ENCODE results near the gene POU2F2. TPM values are rescaled to one million over a fixed set of nuclear protein-coding genes. Genes with fewer than 3 reads are reported as not detected.
"Not testable (repeated sequence)": the region's sequence is repeated elsewhere in the genome, so short reads cannot be mapped to it uniquely, and the experiment has no call there.

Gene POU2F2
- total RNA-seq, 6 experiments from 2014 or later = 0.18 to 3.0 (median 1.00) TPM

DNA sequence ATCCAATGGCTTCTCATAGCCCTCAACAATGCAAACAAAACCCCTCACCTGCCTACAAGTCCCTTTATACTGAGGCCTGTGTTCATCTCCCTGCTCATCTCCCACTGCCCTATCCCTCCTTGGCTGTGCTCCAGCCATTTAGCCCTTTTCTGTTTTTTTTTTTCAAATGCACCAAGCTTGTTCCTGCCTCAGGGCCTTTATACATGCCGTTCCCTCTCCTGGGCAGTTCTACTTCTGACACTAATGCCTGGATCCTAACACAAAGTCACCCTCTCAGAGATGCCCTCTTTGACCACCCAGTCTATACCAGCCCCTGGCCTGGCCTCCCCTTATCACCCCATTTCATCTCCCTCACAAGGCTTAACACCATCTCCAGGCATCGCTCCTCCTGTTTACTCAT lies 29.4 kb downstream of the POU2F2 start:
- intact Hi-C loops (cut with DNase I) = no loop called here

DNA sequence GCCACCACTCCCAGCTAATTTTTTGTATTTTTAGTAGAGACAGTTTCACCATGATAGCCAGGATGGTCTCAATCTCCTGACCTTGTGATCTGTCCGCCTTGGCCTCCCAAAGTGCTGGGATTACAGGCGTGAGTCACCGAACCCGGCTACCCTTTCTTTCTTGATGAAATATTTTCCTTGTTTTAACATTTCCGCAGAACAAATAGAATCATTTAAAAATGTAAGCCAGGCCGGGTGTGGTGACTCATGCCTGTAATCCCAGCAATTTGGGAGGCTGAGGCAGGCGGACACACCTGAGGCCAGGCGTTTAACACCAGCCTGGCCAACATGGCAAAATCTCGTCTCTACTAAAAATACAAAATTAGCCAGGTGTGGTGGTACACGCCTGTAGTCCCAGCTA lies 32.0 kb downstream of the POU2F2 start:
- H3K36me3 ChIP-seq; H3K27me3 ChIP-seq; ATAC-seq; H3K4me3 ChIP-seq; H3K4me1 ChIP-seq; DNase-seq; H3K27ac ChIP-seq; H3K9me3 ChIP-seq; intact Hi-C loops (cut with DNase I): not testable (repeated sequence)
- WGBS (ENCODE audit: insufficient coverage, low coverage, low lambda C conversion rate, missing lambda C conversion rate) = 89% methylated on average over 10 of the region's 10 CpGs

More for the DNA sequence above, 29.4 kb downstream of the POU2F2 start:
- TF ChIP-seq POLR2A (IDR thresholded peaks at IDR 0.05) = no peak
- Histone ChIP-seq H3K36me3 (no peaks in the 10 kb centered on the region), H3K4me3 (no peak overlapping the region), H3K4me1 (no peaks in the 10 kb centered on the region), H3K27me3 (no peaks in the 10 kb centered on the region), H3K27ac (no peak overlapping the region), H3K9me3 (no peaks in the 10 kb centered on the region)
- ATAC-seq (no peak), DNase-seq (no peak)
- 82% methylated on average over 2 of the region's 2 CpGs for WGBS (ENCODE audit: insufficient coverage, low coverage, low lambda C conversion rate, missing lambda C conversion rate)

DNA sequence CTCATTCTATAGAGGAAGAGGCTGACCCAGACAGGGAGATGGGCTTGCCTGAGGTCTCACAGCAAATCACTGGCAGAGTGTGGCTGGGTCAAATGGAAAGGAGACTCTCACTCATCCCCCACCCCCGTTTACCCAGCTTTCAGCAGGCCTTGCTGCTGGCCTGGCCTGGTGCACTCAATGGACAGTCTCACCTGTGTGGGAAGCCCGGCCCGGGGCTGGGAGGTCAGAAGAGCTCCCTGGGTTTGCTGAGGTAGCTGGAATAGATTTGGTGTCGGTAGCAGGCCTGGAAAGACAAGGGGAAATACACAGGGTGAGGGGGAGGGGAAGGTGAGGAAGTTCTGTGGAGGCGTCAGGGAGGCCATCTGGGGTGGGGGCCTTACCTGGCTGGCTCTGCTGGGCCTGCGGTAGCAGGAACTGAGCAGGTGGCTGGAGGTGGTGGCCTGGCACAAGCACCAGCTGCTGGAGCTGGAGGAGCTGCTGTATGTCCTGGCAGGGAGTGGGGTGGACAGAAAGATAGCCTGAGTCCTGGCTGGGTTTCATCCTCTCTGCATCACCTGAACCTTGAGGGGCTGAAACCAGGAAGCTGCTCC lies 32.8 kb downstream of the POU2F2 start:
- Histone ChIP-seq H3K4me3 (no peak overlapping the region), H3K27me3 (no peaks in the 10 kb centered on the region), H3K36me3 (no peaks in the 10 kb centered on the region), H3K4me1 (no peaks in the 10 kb centered on the region), H3K27ac (no peak overlapping the region), H3K9me3 (no peaks in the 10 kb centered on the region)
- TF ChIP-seq, protein P1, sequence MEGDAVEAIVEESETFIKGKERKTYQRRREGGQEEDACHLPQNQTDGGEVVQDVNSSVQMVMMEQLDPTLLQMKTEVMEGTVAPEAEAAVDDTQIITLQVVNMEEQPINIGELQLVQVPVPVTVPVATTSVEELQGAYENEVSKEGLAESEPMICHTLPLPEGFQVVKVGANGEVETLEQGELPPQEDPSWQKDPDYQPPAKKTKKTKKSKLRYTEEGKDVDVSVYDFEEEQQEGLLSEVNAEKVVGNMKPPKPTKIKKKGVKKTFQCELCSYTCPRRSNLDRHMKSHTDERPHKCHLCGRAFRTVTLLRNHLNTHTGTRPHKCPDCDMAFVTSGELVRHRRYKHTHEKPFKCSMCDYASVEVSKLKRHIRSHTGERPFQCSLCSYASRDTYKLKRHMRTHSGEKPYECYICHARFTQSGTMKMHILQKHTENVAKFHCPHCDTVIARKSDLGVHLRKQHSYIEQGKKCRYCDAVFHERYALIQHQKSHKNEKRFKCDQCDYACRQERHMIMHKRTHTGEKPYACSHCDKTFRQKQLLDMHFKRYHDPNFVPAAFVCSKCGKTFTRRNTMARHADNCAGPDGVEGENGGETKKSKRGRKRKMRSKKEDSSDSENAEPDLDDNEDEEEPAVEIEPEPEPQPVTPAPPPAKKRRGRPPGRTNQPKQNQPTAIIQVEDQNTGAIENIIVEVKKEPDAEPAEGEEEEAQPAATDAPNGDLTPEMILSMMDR (IDR thresholded peaks at IDR 0.05) = no peak
- TF ChIP-seq POLR2A (IDR thresholded peaks at IDR 0.05) = no peak
- DNase-seq (no peak), ATAC-seq (no peak)
- WGBS (ENCODE audit: insufficient coverage, low coverage, low lambda C conversion rate, missing lambda C conversion rate) = 63% methylated on average over 2 of the region's 6 CpGs
- intact Hi-C loops (cut with DNase I) = no loop called here

DNA sequence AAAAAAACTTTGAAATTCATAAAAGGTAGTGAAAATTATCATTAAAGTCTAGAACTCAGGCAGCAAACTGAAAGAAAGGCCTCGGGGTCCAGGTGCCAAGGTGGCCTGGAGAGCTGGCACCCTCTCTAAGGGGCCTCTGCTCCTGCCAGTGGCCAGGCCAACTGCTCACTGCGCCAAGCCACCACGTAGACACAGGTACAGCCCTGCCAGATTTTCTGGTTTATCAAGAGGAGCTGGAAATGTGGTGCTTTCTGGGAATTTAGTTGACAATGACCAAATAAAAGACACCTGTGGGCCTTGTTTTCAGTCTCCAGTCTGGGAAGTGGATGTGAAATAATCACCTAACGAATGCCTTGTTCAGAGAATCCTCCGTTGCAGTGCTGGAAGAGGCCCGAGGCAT lies 33.5 kb downstream of the POU2F2 start:
- Histone ChIP-seq H3K27me3 (no peaks in the 10 kb centered on the region), H3K36me3 (no peaks in the 10 kb centered on the region), H3K27ac (no peak overlapping the region), H3K9me3 (no peaks in the 10 kb centered on the region), H3K4me1 (no peaks in the 10 kb centered on the region), H3K4me3 (no peak overlapping the region)
- DNase-seq (no peak), ATAC-seq (no peak)
- TF ChIP-seq, protein P1 (IDR thresholded peaks at IDR 0.05) = no peak
- no peak for TF ChIP-seq POLR2A (IDR thresholded peaks at IDR 0.05)
- WGBS (ENCODE audit: insufficient coverage, low coverage, low lambda C conversion rate, missing lambda C conversion rate) = 76% methylated on average over 5 of the region's 6 CpGs
- intact Hi-C loops (cut with DNase I) = no loop called here

DNA sequence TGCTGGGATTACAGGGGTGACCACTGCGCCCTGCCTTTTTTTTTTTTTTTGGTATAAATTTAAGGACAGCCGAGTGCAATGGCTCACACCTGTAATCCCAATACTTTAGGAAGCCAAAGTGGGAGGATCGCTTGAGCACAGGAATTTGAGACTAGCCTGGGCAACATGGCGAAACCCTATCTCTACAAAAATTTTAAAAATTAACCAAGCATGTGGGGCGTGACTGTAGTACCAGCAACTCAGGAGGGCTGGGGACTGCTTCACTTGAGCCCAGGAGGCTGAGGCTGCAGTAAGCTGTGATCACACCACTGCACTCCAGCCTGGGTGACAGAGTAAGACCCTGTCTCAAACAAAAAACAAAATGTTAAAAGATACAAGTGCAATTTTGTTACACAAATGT lies 34.8 kb downstream of the POU2F2 start:
- Histone ChIP-seq H3K36me3 (no peaks in the 10 kb centered on the region), H3K4me3 (no peak overlapping the region), H3K27me3 (no peaks in the 10 kb centered on the region), H3K4me1 (no peaks in the 10 kb centered on the region), H3K27ac (no peak overlapping the region), H3K9me3 (no peaks in the 10 kb centered on the region)
- intact Hi-C loops (cut with DNase I) = no loop called here
- ATAC-seq (no peak), DNase-seq (no peak)
- TF ChIP-seq, protein P1 (IDR thresholded peaks at IDR 0.05) = no peak
- TF ChIP-seq POLR2A (IDR thresholded peaks at IDR 0.05) = no peak
- 50% methylated on average over 5 of the region's 5 CpGs for WGBS (ENCODE audit: insufficient coverage, low coverage, low lambda C conversion rate, missing lambda C conversion rate)
